NK-92 (cell line): ENCODE results near the gene FHL3.

Experiments used
- DNase-seq: peaks from one replicate; lab custom pipeline; 2025; ENCODE audit not compliant: unreplicated experiment; lab: John Stamatoyannopoulos, UW

Gene FHL3, protein sequence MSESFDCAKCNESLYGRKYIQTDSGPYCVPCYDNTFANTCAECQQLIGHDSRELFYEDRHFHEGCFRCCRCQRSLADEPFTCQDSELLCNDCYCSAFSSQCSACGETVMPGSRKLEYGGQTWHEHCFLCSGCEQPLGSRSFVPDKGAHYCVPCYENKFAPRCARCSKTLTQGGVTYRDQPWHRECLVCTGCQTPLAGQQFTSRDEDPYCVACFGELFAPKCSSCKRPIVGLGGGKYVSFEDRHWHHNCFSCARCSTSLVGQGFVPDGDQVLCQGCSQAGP

DNA sequence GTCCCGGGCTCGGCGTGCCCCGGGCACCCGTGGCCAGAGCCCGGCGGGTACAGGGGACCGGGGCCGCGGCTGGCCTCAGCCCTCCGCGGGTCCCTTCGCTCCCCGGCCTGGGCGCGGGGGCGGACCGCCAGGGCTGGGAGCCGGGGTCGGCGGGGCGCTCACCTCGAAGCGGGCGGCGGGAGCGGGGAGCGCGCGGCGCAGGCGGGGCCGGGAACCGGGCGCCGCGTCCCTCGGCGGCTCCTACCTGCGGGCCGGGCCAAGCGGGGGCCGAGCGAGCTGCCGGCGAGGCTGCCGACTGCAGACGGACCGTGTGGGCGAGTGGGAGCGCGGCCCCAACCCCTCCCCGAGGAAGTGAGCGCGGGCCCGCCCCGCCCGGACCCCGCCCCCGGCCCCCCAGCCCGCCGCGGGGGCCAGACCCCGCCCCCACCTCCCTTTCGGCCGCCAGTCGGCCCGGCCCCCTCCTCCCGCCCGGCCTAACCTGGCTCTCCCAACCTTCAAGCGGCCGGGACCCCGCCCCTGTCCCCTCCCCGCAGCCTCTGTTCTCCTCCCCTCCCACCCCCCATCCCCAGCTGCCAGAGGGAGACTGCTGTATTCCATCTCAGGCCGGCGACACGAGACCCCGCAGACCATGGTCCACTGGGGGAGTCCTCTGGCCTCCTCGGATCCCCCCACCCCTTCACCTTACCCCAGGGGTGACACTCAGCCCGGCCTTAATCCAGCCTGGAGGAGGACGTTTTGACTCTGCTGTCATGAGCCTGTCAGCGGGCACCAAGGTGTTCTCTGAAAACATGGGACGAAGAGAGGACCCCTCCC lies at the start of gene FHL3:
FHL3 (minus strand) TSS at position 320 of the 813 bp plus-strand sequence. CDS start 6,102 bp downstream, outside the sequence.
- DNase-seq, result no peak

DNA sequence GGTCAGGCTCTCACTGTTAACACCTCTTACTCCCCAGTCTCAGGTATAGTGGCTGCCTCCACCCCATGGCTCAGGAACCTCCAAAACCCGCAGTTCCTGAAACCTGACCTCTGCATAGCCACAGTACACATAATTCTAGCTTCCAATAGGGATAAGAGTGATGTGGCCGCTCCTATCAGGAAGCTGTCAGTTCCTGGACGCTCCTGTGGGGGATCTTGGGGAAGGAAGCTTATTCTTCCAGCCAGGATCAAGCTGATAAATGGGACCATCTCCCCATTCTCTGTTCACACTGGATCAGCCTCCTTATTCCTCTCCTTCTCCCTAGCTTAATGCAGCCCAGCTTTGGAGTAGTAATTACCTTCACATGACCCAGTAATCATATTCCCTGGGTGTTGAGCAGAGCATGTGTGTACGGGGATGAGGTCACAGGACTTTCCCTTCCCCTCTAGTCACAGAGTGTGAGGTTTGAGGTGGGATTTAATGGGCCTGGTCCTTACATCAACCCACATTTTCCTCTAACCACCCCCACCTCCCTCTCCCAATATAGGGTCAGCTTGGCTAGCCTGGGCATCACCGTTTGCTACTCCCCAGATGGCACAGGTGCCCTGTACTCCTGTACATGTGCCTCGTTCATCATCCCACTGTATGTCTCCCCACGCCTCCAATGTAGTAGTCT lies 48.2 kb upstream of the FHL3 start:
- no peak for DNase-seq

DNA sequence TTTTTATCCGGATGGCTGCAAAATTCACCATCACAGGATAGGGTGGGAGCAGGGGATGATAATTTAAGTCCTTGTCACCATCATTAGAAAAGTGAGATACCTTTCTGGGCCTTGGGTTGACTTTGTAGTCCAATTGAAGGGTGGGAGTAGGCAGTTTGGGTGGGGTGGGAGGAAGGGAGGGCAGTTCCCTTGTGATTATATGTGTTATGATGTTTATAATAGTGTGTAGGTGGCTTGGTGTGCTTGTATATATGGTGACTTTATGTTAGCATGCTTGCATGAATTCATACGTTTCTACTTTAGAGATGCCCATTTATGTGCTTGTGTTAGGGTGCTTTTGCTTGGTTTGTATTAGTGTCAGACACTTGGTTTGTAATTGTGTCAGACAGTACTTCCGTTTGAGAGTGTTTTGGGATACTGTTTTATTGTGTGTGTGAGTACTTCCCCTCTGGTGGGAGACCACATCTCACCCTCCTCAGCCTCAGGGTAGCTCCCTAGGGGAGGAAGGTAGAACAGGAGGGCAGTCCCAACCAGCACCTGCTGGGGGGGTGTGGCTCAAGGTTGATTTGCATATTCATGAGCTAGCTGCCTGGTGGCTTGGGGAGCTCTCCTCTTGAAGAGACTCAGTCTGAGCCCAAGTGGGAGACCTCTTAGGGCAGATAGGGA lies 47.6 kb upstream of the FHL3 start:
- no peak for DNase-seq

DNA sequence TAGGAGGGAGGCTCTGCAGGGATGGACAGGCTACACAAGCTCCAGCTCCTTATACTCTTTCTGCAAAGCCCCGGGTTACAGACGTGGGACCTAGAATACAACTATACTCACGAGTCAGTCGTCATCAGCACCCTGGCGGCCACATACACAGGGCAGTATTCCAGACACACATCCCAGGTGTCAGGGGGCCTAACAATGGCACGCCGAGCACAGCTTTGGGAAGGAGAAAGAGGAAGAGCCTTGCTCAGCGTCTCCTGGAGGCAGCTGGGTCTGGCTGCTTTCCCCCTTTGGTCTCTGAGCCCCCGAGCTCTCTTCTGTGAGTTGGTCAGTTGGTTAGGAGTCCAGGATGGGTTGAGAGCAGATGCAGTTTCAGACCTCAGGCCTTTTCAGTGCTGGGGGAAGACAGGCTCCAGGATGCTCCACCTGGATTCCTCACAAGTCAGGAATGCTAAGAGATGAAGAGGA lies 45.8 kb upstream of the FHL3 start:
- no peak for DNase-seq

DNA sequence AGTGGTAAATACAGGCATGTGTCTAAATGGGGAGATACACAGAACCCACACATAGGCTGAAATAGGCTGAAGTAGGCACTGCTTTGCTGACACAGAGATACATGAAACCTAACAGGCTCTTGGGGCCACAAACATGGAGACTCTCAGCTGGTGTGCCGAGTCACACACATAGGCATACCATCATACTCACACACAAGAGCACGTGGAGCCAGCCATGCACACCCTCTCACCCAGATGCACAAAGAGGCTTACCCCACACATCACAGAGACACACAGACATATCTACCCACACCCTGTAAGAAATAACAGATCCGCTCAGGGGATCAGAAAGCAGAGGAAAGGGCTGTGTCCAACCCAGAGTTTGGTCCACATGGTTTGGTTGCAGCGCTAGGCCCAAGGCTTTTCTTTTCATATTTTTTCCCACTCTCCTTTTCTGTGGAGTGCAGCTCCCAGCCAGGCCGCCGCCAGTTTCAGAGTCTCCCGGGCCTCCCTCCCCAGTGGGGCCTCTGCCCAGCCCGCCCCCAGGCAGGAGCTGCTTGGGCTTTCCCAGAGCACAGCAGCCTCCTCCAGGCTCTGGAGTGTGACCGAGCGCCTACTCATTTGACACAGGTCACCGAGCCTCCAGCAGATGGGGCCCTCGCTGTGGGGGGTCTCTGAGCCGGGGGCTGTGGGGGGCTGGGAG lies 45.2 kb upstream of the FHL3 start:
- DNase-seq, result no peak

DNA sequence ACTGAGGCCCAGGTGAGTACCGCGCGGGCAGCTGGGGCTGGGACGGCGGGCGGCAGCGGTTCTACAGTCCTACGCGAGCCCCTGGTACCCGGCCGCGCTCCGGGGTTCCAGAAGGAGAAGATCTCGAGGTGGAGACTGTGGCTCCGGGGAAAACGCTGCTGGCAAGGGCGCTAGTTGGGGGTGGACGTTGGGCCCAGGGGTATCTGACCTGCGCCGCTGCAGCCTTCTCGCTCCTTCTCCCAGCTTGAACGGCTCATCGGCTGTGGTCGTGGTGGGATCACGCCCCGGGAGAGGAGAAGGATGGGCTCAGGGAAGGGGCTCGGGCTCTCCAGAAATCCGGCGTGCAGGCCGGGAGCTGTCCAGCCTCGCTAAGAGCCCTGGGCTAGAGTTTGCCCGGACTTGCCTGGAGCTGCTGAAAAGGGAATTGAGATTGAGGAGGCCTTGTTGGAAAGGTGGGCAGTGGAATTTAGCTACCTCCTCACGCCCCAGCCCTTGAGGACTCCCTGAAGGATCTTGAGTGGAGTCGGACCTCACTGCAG lies 42.4 kb upstream of the FHL3 start:
- DNase-seq, result no peak

DNA sequence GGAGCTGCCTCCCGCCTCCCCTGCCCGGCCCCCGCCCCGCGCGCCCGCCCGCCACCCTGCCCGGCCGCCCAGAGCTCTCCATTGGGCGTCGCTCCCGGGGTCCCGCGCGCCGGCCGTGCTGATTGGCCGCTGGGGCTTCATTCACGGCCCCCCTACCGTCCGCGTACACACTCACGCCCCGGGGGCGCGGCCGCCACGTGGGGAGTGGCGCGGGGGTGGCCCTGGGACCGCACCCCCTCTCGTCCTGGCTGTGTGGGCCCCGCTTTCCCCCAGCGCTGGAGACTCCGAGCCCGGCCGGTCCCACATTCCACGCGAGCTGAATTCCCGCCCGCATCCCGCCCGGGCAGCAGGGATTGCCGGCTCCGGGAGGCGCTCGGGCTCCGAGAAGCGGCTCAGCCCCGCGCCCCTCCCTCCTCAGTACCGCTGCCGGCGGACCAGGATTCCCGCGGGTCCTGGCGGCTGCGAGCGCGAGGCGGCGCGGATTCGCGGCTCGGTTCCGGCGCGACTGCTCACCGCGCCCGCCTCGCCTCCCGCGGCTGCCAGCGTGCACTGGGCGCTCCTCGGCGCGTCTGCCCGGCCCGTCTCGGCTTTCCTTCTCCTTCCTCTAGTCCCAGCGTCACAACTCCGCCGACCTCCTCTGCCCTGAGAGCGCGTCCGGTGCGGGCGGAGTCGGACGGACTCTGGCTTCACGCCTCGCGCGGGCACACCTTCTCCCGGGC lies 41.7 kb upstream of the FHL3 start:
- DNase-seq, result no peak

DNA sequence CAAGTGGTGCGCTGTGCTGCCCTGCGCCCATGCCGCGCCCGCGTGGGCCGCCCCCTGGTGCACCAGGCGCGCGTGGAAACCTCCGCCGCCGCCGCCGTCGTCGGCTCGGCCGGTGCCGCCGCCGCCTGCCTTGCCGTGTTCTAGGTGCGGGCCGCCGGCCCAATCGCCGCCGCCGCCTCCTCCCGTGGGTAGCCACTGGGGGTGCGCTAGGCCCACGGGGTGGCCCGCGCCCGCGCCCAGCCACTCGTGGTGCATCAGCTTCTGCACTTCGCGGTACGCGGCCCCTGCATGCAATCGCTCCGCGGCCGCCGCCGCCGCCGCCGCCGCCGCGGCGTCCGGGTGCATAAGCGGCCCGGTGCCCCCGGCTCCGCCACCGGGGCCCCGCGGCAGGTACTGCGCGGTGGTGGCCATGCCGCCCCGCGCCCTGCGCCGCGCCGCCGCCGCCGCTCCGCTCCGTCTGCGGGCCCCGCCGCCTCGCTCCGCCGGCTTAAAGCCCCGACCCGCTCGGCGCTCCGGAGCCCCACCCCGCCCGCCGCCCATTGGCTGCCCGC lies 41.1 kb upstream of the FHL3 start, which contains the start of gene POU3F1:
POU3F1 (minus strand) TSS at position 461 of the 551 bp plus-strand sequence; CDS start at position 411, 50 bp downstream.
- DNase-seq, result no peak

DNA sequence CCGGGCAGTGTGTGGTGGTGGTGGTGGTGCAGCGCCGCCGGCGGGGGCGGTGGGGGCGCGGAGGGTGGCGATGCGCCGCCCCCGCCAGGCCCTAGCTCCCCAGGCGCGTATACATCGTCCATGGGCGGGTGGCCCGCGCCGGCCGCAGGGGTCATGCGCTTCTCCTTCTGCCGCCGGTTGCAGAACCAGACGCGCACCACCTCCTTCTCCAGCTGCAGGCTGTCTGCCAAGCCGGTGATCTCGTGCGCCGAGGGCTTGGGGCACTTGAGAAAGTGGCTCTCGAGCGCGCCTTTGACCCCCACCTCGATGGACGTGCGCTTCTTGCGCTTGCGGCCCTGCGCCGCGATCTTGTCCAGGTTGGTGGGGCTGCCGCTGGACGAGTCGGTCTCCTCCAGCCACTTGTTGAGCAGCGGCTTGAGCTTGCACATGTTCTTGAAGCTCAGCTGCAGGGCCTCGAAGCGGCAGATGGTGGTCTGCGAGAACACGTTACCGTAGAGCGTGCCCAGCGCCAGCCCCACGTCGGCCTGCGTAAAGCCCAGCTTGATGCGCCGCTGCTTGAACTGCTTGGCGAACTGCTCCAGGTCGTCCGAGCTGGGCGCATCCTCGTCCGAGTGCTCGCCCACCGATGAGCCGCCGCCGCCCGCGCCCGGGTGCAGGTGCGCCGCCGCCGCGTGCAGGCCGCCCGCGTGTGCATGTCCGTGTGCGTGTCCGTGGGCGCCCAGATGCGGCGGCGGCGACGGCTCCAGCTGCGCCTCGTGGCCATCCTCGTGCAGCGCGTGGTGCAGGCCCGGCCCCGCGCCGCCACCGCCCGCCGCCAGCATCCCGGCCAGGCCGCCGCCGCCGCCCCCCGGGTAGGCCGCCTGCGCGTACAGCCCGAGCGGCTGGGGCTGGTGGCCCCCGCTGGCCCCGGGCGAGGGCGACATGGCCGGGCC lies 40.4 kb upstream of the FHL3 start:
- no peak for DNase-seq

DNA sequence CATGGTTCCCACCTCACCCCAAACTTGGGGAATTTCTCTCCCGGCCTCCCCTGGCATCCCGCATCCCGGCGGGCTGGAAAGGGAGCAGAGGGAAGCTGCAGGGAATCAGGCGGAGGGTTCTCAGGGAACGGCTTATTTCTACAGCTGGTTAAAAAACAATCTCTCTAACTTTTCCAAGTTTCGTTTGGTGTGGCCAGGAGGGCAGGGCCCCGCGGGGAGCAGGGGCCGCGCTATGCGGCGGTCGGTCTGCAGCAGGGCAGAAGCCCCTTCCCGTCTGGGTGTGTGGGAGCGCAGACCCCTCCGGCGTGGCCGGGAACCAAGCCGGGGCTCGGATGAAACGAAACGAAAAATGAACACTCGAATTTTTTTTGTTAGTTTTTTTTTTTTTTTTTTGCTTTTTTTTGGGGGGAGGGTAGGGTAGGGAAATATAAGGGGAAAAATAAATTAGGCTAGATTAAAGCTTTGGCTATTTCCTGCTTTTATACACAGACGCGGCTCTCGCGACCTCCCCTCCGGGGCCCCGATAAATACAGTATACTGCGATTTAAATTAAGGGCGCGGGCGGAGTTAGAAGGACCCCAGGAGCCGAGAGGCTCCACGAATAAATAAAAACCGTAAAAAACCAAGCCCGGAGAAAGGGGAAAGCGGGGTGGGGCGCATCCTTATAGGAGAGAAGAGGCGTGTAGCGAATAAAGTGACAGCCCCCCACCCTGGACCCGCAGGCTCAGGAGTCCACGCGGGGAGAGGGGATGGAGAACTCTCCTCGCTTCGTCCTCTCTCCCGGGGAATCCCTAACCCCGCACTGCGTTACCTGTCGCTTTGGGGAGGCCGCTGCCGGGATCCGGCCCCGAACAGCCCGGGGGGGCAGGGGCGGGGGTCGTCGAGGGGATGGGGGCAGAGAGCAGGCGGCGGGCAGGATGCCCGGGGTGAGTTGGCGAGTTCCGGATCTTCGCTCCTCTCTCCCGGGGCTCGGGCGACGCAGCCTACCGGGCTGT lies 39.2 kb upstream of the FHL3 start:
- no peak for DNase-seq

DNA sequence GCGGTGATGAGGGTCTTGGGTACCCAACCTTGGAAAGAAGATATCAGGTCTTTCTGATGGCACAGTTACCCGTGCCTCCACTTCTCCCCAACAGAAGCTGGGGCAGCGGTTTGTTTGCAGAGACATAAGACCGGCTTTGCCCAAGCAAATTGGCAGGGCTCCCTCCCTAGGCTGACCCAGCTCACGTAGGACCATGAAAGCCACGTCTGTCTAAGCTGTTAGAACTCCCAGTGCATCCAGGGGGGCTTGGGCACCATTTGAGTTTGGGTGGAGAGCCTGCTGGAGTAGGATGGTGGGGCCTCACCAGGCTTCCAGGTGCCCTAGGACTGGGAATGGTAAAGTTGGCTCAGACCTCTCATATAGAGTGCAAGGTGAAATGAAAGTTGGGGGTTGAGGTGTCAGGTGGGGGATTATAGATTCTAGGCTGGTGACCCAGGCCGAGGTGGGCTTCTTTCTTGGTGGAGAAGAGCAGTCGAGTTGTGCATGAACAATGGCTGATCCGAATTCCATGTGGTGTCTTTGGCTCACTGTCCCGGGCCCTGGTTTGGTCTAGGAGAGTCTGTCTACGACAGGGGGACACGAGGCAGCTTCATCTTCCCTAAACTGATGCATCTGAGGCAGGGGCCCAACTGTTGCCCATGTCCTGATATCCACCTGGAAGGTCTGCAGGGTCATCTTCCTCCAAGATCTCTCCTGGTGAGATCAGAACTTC lies 37.9 kb upstream of the FHL3 start:
- no peak for DNase-seq

DNA sequence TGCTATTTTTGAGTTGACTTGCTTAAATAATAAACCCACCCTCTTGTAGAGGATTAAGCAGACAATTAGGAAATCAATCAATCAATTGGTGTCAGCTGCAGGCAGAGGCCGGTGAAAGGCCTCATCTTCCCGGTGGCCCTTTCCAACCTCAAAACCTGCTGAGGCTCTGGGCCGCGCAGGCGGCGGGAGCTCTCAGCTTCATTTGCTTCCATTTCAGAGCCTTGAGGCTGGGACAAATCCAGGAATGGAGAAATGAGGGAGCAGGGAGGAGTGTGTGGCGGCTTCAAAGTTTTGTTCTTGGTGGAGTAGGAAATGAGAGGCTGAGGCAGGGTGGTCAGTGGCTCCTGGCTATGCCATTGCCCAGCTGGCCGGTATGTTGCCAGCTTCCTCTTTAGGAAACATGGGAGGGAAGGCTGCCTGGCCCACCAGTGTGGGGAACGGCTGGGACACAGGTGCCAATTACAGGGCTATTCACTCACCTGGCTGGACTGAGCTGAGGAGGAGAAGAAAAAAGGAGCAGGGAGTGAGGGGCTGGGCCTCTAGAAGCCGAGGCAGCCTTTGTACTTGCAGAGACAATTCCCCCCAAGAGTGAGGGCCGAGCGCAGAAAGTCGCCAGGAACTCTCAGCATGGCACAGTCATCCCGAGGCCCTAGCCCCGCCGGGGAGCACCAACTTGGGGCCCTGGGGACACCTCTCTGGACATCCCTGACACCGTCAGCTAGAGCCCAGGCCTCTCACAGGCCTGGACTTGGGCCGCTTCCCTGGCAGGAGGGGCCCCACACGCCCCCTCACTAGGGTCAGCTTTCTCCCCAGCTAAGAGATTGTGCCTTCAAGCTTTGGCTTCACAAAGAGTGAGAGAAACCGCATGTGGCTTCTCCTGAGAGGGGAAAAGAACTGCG lies 36.9 kb upstream of the FHL3 start:
- no peak for DNase-seq

DNA sequence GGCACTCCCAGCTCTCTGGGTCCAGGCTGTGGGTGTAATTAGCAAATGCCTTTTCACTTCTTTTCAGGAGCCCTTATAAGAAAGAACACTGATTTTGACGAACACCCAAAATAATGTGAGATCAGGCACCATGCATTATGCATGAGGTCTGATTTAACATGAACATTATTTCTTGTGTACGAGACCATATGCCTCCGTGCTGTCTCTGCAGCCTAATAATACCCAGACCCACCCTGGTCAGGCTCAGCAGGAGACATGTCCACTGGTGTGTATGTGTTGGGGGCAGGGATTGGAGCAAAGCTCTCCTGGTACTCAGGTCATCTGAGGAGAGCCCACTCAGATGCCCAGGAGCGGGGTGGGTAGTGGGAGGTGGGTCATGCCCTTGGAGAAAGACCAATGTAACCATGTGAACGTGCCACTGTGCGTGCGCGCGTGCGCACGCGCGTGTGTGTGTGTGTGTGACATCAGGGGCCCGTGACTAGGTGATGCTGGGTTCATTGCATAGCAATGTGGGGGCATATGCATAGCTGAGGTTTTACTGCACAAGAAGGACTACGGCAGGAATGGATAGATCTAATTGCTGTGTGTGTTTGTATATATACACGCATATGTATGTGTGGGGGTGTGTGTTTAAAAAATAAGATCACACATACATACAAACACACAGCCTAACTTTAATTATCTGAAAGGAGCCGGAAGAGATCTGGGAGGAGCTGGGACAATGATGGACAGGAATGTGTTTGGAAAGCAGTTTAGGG lies 34.2 kb upstream of the FHL3 start:
- no peak for DNase-seq

DNA sequence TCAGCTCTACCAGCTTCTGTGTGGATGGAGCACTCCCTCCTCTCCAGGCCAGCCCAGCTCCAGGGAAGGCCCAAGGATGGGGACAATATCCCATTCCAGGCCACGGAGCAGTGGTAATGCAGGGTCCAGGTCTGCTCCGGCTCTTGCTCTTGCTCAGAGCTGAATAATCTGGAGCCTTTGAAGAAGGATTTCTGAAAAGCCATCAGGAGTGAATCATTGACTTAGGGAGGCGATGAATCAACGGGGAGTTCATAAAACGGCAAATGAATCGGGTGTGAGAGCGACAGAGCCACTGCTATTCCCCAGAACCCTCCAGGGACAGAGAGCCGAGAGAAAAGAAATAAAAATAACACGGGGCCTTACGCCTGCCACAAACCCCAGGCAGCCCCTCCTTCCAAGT lies 33.5 kb upstream of the FHL3 start:
- DNase-seq, result no peak
